Kidney (tissue), 14 donors: Measurements from ENCODE around the gene MORN1. TPM values are rescaled to one million over a fixed set of nuclear protein-coding genes. Genes with fewer than 3 reads are reported as not detected.

Experiments
- DNase-seq, 5 donors: peaks; one replicate each; pipeline ENCODE4 v3.0.0-alpha.2; 2013 to 2020
- FAIRE-seq: peaks from 2 replicates; lab custom pipeline; 2012; peaks lifted over from hg19 to GRCh38; lab: Jason Lieb, UNC
- H3K27ac ChIP-seq, 2 donors: one replicate each; pipeline ENCODE4 v1.7.0; 2013; ENCODE audit warnings: low read depth in 2 of 2, low read length in 2 of 2, inconsistent platforms in 1 of 2
- H3K27me3 ChIP-seq: one replicate; pipeline ENCODE4 v1.7.1; 2013; ENCODE audit warnings: low read length, inconsistent platforms; ENCODE audit not compliant: control insufficient read depth, insufficient read depth
- H3K36me3 ChIP-seq, 3 donors: one replicate each; pipeline versions ENCODE4 v1.7.0 to v1.7.1; 2013; ENCODE audit warnings: low read length in 3 of 3, control low read depth in 1 of 3, inconsistent platforms in 1 of 3; ENCODE audit not compliant: insufficient read depth in 3 of 3, control insufficient read depth in 2 of 3
- H3K4me1 ChIP-seq, 3 donors: one replicate each; pipeline versions ENCODE4 v1.7.0 to v1.7.1; 2013; ENCODE audit warnings: low read length in 3 of 3, inconsistent platforms in 1 of 3, low read depth in 1 of 3; ENCODE audit not compliant: control insufficient read depth in 2 of 3, insufficient read depth in 2 of 3
- H3K4me3 ChIP-seq, 3 donors: one replicate each; pipeline versions ENCODE4 v1.7.0 to v1.8.1; 2013; ENCODE audit warnings: low read length in 3 of 3, control low read depth in 1 of 3, inconsistent platforms in 1 of 3
- H3K9ac ChIP-seq, 3 donors: one replicate each; pipeline versions ENCODE4 v1.7.0 to v1.7.1; 2013; ENCODE audit warnings: low read length in 3 of 3, control low read depth in 1 of 3, inconsistent platforms in 1 of 3
- H3K9me3 ChIP-seq, 3 donors: one replicate each; pipeline versions ENCODE4 v1.7.0 to v1.7.1; 2013; ENCODE audit warnings: low read length in 3 of 3, control low read depth in 1 of 3, inconsistent platforms in 1 of 3; ENCODE audit not compliant: control insufficient read depth in 2 of 3, insufficient read depth in 1 of 3
- intact Hi-C: fragments of 100-400 bp; cut with DNase I; formaldehyde crosslinking; loops from one replicate; pipeline ENCODE4 v1.11.1; 2022
- polyA plus RNA-seq: library from polyadenylated mRNA; stranded (reverse); fragments of 350-450 nt; fragmentation: Illumina TruSeq; extraction: RNeasy Lipid Tissue Mini Kit (QIAGEN cat#74804); gene quantifications from one replicate; pipeline ENCODE4 v1.2.3, GENCODE V29; 2014; ENCODE audit warnings: low read depth, low replicate concordance; ENCODE audit not compliant: insufficient read depth
- total RNA-seq: library from RNA; stranded (reverse); fragmentation: NEBNext Ultra II Directional; extraction: Animal tissue kit (Norgen Biotek cat#: 25700); gene quantifications from one replicate; pipeline ENCODE4 v1.2.1, GENCODE V29; 2021
- TF ChIP-seq, protein P1 (sequence below): IDR thresholded peaks from 3 replicates; pipeline ENCODE4 v1.5.1; 2012; ENCODE audit warnings: mild to moderate bottlenecking, moderate library complexity, borderline replicate concordance; ENCODE audit not compliant: insufficient read depth; ENCODE audit errors: extremely low read depth
- donor health status: control.
- donor health status: control.
- donor health status: control.
- donor health status: control.
- donor health status: control.
- donor health status: DM: yes; HTN: yes; CAD: no.
- donor health status: Normal renal cell carcinoma (clear cell type).

MORN1 gene
- total and polyA plus RNA-seq, 2 donors from 2014 or later: 9.0 to 24.7 TPM

DNA sequence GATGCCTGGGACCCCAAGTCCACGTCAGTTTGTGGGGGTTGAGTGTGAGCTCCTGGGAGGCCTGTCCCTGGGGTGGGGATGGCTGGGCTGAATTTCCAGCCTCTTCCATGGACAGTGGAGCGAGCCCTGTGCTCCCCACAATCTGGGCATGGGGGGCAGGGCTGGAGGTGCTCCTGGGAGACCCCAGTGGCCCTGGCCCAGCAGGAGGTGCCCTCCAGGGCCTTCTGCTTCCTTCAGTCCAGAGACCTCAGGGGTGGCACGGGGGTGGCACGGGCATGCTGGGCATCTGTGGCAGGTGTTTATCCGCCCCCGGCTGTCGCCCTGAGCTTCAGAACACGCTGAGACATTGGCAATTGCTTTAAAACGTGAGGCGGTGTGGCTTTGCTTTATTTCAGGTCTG, 40.9 kb downstream of the MORN1 start:
- FAIRE-seq (no peak), DNase-seq (peak in 2 of 5 donors; percentile 30 to 51)
- Histone ChIP-seq H3K27ac (no peak overlapping the region), H3K36me3 (no peaks in the 10 kb centered on the region), H3K4me3 (no peak overlapping the region), H3K27me3 (no peaks in the 10 kb centered on the region), H3K4me1 (peaks cover 0 to 2% (median 0%) of the 10 kb centered on the region in 3 donors), H3K9ac (no peak overlapping the region), H3K9me3 (no peaks in the 10 kb centered on the region)
- TF ChIP-seq, protein P1, sequence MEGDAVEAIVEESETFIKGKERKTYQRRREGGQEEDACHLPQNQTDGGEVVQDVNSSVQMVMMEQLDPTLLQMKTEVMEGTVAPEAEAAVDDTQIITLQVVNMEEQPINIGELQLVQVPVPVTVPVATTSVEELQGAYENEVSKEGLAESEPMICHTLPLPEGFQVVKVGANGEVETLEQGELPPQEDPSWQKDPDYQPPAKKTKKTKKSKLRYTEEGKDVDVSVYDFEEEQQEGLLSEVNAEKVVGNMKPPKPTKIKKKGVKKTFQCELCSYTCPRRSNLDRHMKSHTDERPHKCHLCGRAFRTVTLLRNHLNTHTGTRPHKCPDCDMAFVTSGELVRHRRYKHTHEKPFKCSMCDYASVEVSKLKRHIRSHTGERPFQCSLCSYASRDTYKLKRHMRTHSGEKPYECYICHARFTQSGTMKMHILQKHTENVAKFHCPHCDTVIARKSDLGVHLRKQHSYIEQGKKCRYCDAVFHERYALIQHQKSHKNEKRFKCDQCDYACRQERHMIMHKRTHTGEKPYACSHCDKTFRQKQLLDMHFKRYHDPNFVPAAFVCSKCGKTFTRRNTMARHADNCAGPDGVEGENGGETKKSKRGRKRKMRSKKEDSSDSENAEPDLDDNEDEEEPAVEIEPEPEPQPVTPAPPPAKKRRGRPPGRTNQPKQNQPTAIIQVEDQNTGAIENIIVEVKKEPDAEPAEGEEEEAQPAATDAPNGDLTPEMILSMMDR: no peak
- intact Hi-C loops: no loop called here

DNA sequence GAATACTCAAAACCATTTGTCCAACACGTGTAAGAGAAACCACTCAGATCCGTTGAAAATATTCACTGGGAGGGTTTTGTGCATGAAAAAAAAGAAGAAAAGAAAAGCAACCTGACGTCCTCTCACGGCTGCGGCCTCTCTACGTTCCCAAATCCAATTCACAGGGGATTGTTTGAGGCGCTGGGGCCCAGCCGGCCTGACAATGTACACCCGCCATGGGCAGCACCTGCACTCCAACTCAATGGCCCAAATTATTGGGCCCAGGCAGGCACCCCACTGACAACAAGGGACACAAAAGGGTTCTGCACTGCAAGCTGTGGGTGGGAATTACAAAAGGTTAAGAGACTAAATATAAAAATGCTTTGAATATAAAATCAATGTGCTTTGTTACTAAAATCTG, 41.5 kb downstream of the MORN1 start:
- H3K27ac ChIP-seq: no peak overlapping the region
- TF ChIP-seq, protein P1: no peak
- H3K9ac ChIP-seq: no peak overlapping the region
- no peak overlapping the region for H3K4me3 ChIP-seq
- H3K36me3 ChIP-seq: no peaks in the 10 kb centered on the region
- intact Hi-C loops: no loop called here
- peaks cover 0 to 2% (median 0%) of the 10 kb centered on the region in 3 donors for H3K4me1 ChIP-seq
- H3K9me3 ChIP-seq: no peaks in the 10 kb centered on the region
- DNase-seq (peak in 1 of 5 donors; percentile 26), FAIRE-seq (no peak)
- H3K27me3 ChIP-seq: no peaks in the 10 kb centered on the region

DNA sequence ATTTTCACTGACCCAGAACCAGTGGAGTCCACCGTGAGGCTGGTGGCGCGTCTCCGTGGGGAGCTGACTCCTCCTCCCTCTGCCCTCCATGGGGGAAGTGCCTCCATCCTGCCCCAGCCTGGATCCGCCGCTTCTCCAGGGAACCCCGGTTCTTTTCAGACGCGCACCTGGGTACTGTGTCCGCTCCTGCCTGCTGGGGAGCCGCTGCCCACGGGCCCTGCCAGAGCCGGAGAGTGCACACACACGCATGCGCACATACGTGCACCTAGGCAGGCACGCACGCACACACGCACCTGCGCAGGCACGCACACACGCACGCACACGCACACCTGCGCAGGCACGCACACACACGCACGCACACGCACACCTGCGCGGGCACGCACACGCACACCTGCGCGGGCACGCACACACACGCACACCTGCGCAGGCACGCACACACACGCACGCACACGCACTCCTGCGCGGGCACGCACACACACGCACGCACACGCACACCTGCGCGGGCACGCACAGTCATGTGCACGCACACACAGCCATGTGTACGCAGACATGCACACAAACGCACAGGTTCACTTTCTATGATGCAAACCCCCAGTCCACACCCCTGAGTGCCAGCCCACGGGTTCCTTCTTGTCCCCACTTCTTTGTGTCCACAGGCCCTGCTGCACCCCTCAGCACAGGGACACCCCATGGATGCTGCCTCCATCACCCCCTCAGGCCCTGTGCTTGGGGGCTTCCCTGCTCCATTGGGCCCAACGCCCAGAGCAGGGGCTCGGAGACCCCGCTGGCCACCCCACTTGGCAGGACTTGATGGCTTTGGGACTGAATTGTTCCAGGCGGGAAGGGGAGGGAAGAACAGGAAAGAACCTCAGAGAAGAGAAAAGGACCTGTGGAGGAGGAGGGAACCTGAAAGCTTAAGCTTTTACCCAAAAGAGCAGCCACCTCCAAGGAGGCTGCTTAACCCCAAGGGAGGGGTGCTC, 42.7 kb downstream of the MORN1 start:
- TF ChIP-seq, protein P1: no peak
- DNase-seq (peak in 2 of 5 donors; percentile 45 to 61), FAIRE-seq (no peak)
- no peaks in the 10 kb centered on the region for H3K9me3 ChIP-seq
- H3K4me1 ChIP-seq: peaks cover 0 to 2% (median 0%) of the 10 kb centered on the region in 3 donors
- intact Hi-C loops: no loop called here
- no peak overlapping the region for H3K4me3 ChIP-seq
- no peaks in the 10 kb centered on the region for H3K27me3 ChIP-seq
- no peak overlapping the region for H3K9ac ChIP-seq
- no peaks in the 10 kb centered on the region for H3K36me3 ChIP-seq
- H3K27ac ChIP-seq: no peak overlapping the region
